ENCODE results near the gene WNT3. TPM values are rescaled to one million over a fixed set of nuclear protein-coding genes. Genes with fewer than 3 reads are reported as not detected.

The WNT3 gene
- total RNA-seq, 6 experiments from 2014 or later = 2.1 to 3.5 (median 3.2) TPM

- H3K9me3 Mint-ChIP-seq = no peaks in the 10 kb centered on the region
- peaks cover 27% of the 10 kb centered on the region for H3K27me3 Mint-ChIP-seq (ENCODE audit: insufficient read depth)
- TF ChIP-seq CTCF (IDR thresholded peaks at IDR 0.05) = no peak
- peaks cover 30% of the 10 kb centered on the region for H3K4me1 Mint-ChIP-seq (ENCODE audit: low read depth)
- DNase-seq = no peak
- H3K27ac Mint-ChIP-seq = no peak overlapping the region
- H3K36me3 Mint-ChIP-seq (ENCODE audit: low read depth) = no peaks in the 10 kb centered on the region
- no peak overlapping the region for H3K4me3 Mint-ChIP-seq
Observed at GRCh38 chr17:46814446-46814845, 4.0 kb downstream of the WNT3 start.

GRCh38 chr17:46813920-46814319, 4.6 kb downstream of the WNT3 start:
- no peaks in the 10 kb centered on the region for H3K36me3 Mint-ChIP-seq (ENCODE audit: low read depth)
- no peak for DNase-seq

GRCh38 chr17:46812624-46813318, 5.7 kb downstream of the WNT3 start:
- Mint-ChIP-seq H3K4me3 (no peak overlapping the region), H3K36me3 (ENCODE audit: low read depth) (no peaks in the 10 kb centered on the region), H3K4me1 (ENCODE audit: low read depth) (peaks cover 30% of the 10 kb centered on the region), H3K27ac (no peak overlapping the region), H3K9me3 (no peaks in the 10 kb centered on the region), H3K27me3 (ENCODE audit: insufficient read depth) (peaks cover 18% of the 10 kb centered on the region)
- no peak for DNase-seq
- no peak for TF ChIP-seq CTCF (IDR thresholded peaks at IDR 0.05)

More at GRCh38 chr17:46813920-46814319, 4.6 kb downstream of the WNT3 start:
- Mint-ChIP-seq H3K9me3 (no peaks in the 10 kb centered on the region), H3K4me3 (no peak overlapping the region), H3K27ac (no peak overlapping the region), H3K4me1 (ENCODE audit: low read depth) (peaks cover 30% of the 10 kb centered on the region), H3K27me3 (ENCODE audit: insufficient read depth) (peaks cover 26% of the 10 kb centered on the region)
- TF ChIP-seq CTCF (IDR thresholded peaks at IDR 0.05) = no peak

- H3K4me1 Mint-ChIP-seq (ENCODE audit: low read depth) = peaks cover 35% of the 10 kb centered on the region
- no peaks in the 10 kb centered on the region for H3K9me3 Mint-ChIP-seq
- no peaks in the 10 kb centered on the region for H3K36me3 Mint-ChIP-seq (ENCODE audit: low read depth)
- DNase-seq = peak; percentile 71
- peaks cover 11% of the 10 kb centered on the region for H3K27me3 Mint-ChIP-seq (ENCODE audit: insufficient read depth)
- H3K4me3 Mint-ChIP-seq = no peak overlapping the region
- H3K27ac Mint-ChIP-seq = 0 out of 2 replicates have a peak overlapping the region, but pooled peaks have one; percentile 20
- no peak for TF ChIP-seq CTCF (IDR thresholded peaks at IDR 0.05)
Observed at GRCh38 chr17:46811978-46812583, 6.4 kb downstream of the WNT3 start.

- Mint-ChIP-seq H3K4me3 (no peak overlapping the region), H3K4me1 (ENCODE audit: low read depth) (peaks cover 35% of the 10 kb centered on the region), H3K9me3 (no peaks in the 10 kb centered on the region), H3K36me3 (ENCODE audit: low read depth) (no peaks in the 10 kb centered on the region), H3K27me3 (ENCODE audit: insufficient read depth) (peaks cover 15% of the 10 kb centered on the region), H3K27ac (no peak overlapping the region)
- no peak for DNase-seq
- TF ChIP-seq CTCF (IDR thresholded peaks at IDR 0.05) = no peak
Observed at GRCh38 chr17:46810837-46811236, 7.7 kb downstream of the WNT3 start.

Data from HFFc6 (cell line).